Lung (tissue), 12 donors: ENCODE measurements around the gene SEC24A. TPM values are rescaled to one million over a fixed set of nuclear protein-coding genes. Genes with fewer than 3 reads are reported as not detected.
"Not testable (repeated sequence)": the region's sequence is repeated elsewhere in the genome, so short reads cannot be mapped to it uniquely, and the experiment has no call there.

Experiments
- ATAC-seq: fragments of 200-7000 bp; cut with Tn5 transposase; one replicate; pipeline ENCODE4 v1.9.1; 2020; ENCODE audit warnings: moderate number of reproducible peaks; ENCODE audit not compliant: insufficient read depth, low FRiP score
- DNase-seq, 3 donors: peaks; one replicate each; pipeline ENCODE4 v3.0.0-alpha.2; 2013 to 2017
- H3K27ac ChIP-seq, 2 donors: one replicate each; pipeline ENCODE4 v1.5.1; 2013; ENCODE audit warnings: mild to moderate bottlenecking in 2 of 2, moderate library complexity in 2 of 2, control low read depth in 1 of 2, inconsistent platforms in 1 of 2, low read depth in 1 of 2, low read length in 1 of 2
- H3K27me3 ChIP-seq, 3 donors: one replicate each; pipeline ENCODE4 v1.5.1; 2013; ENCODE audit warnings: low read length in 2 of 3; ENCODE audit not compliant: control insufficient read depth in 3 of 3, insufficient read depth in 3 of 3
- H3K36me3 ChIP-seq, 4 donors: one replicate each; pipeline ENCODE4 v1.5.1; 2013; ENCODE audit warnings: low read length in 4 of 4, mild to moderate bottlenecking in 1 of 4, moderate library complexity in 1 of 4; ENCODE audit not compliant: control insufficient read depth in 4 of 4, insufficient read depth in 4 of 4
- H3K4me1 ChIP-seq, 5 donors: one replicate each; pipeline ENCODE4 v1.5.1; 2013; ENCODE audit warnings: low read length in 5 of 5, mild to moderate bottlenecking in 2 of 5, moderate library complexity in 1 of 5; ENCODE audit not compliant: control insufficient read depth in 5 of 5, insufficient read depth in 5 of 5
- H3K4me3 ChIP-seq: one replicate; pipeline ENCODE4 v1.5.1; 2013; ENCODE audit warnings: mild to moderate bottlenecking, control low read depth, moderate library complexity
- H3K9ac ChIP-seq, 2 donors: one replicate each; pipeline ENCODE4 v1.5.1; 2013; ENCODE audit warnings: low read length in 2 of 2, control low read depth in 1 of 2; ENCODE audit not compliant: insufficient read depth in 1 of 2
- H3K9me3 ChIP-seq, 4 donors: one replicate each; pipeline ENCODE4 v1.5.1; 2013; ENCODE audit warnings: low read length in 3 of 4, mild to moderate bottlenecking in 1 of 4, moderate library complexity in 1 of 4; ENCODE audit not compliant: control insufficient read depth in 4 of 4, insufficient read depth in 3 of 4
- WGBS, 2 donors: extraction: QIAGEN DNeasy Blood & Tissue Kit; methylation state at CpG; one replicate each; pipeline ENCODE4 v1.1.7; 2013; 5-methylcytosine and 5-hydroxymethylcytosine counted together
- polyA plus RNA-seq, 2 donors: library from polyadenylated mRNA; stranded (reverse); fragments of 200-250 nt; gene quantifications; one replicate each; pipeline ENCODE4 v1.2.1, GENCODE V29; 2013
- total RNA-seq, 2 donors: library from RNA; depleted of rRNA in 1 of 2; stranded (reverse); fragments of >200 nt in 1 of 2; gene quantifications; one replicate each; pipeline ENCODE4 v1.2.1, GENCODE V29; 2014 to 2021
- TF ChIP-seq, protein P1 (sequence below): IDR thresholded peaks from 2 replicates; pipeline ENCODE4 v1.5.1; 2012; ENCODE audit warnings: mild to moderate bottlenecking; ENCODE audit errors: control extremely low read depth, extremely low read depth
- donor health status: control.
- donor health status: control.
- donor health status: Bipolar disorder and iron deficiency.
- donor health status: healthy.
- donor health status: DM: yes; HTN: yes; CAD: no.

Gene SEC24A
- total and polyA plus RNA-seq, 4 donors = 3.3 to 23.8 (median 14.8) TPM

DNA sequence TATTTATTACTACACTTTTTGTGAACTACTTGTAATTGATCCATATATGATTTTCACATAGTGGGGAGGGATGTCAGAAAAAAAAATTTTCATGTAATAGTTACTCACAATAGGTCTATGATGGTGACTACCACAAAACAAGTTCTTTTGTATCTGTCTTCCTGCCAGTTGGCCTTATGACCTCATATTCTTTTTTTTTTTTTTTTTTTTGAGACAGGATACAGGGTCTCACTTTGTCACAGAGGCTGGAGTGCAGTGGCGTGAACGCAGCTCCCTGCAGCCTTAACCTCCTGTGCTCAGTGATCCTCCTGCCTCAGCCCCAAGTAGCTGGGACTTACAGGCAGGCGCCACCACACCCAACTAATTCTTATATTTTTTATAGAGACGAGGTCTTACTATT is 10.9 kb downstream of the SEC24A start:
- 92 to 93% methylated on average over 4 of the region's 4 CpGs for WGBS, 2 donors
- TF ChIP-seq, protein P1, sequence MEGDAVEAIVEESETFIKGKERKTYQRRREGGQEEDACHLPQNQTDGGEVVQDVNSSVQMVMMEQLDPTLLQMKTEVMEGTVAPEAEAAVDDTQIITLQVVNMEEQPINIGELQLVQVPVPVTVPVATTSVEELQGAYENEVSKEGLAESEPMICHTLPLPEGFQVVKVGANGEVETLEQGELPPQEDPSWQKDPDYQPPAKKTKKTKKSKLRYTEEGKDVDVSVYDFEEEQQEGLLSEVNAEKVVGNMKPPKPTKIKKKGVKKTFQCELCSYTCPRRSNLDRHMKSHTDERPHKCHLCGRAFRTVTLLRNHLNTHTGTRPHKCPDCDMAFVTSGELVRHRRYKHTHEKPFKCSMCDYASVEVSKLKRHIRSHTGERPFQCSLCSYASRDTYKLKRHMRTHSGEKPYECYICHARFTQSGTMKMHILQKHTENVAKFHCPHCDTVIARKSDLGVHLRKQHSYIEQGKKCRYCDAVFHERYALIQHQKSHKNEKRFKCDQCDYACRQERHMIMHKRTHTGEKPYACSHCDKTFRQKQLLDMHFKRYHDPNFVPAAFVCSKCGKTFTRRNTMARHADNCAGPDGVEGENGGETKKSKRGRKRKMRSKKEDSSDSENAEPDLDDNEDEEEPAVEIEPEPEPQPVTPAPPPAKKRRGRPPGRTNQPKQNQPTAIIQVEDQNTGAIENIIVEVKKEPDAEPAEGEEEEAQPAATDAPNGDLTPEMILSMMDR = no peak
- ATAC-seq (no peak), DNase-seq (peak in 1 of 3 donors; percentile 4)
- Histone ChIP-seq H3K9me3 (no peaks in the 10 kb centered on the region), H3K27ac (no peak overlapping the region), H3K27me3 (no peaks in the 10 kb centered on the region), H3K9ac (no peak overlapping the region), H3K4me3 (no peak overlapping the region), H3K36me3 (peaks cover 0 to 15% (median 11%) of the 10 kb centered on the region in 4 donors), H3K4me1 (no peaks in the 10 kb centered on the region)

DNA sequence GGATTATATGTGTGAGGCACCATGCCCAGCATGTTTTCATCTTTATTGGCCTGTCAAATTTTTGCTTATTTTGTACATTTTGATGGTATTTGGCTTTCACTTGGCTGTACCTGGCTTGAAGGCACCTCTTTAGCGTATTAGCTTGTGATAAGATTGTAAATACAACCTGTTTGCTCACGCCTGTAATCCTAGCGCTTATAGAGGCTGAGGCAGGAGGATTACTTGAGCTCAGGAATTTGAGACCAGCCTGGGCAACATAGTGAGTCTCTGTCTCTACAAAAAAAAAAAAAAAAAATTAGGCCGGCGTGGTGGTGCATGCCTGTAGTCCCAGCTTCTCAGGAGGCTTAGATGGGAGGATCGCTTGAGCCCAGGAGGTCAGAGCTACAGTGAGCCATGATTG is 11.3 kb downstream of the SEC24A start:
- no peaks in the 10 kb centered on the region for H3K9me3 ChIP-seq
- DNase-seq (no peak), ATAC-seq (no peak)
- H3K9ac ChIP-seq = no peak overlapping the region
- H3K36me3 ChIP-seq = peaks cover 0 to 13% (median 11%) of the 10 kb centered on the region in 4 donors
- H3K4me1 ChIP-seq = no peaks in the 10 kb centered on the region
- 98% methylated on average over 6 of the region's 6 CpGs for WGBS, 2 donors
- no peak overlapping the region for H3K4me3 ChIP-seq
- TF ChIP-seq, protein P1 = no peak
- no peaks in the 10 kb centered on the region for H3K27me3 ChIP-seq
- H3K27ac ChIP-seq = no peak overlapping the region

DNA sequence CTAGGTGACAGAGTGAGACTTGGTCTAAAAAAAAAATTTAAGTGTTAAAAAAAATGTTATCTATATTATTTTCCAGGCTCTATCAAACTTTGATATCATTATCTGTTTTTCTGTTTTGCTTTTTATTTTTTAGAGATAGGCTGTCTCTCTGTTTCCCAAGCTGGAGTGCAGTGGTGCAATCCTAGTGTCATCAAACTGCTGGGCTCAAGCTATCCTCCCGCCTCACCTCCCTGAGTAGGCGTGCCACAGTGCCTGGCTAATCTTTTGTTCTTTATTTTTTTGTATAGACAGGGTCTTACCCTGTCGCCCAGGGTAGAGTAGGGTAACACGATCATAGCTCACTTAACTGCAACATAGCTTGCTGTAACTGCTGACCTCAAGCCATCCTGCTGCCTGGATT is 14.4 kb downstream of the SEC24A start:
- Histone ChIP-seq H3K27me3 (no peaks in the 10 kb centered on the region), H3K9me3 (no peaks in the 10 kb centered on the region), H3K27ac (no peak overlapping the region), H3K4me1 (no peaks in the 10 kb centered on the region), H3K9ac (no peak overlapping the region), H3K4me3 (no peak overlapping the region), H3K36me3 (peaks cover 0 to 14% (median 13%) of the 10 kb centered on the region in 4 donors)
- no peak for DNase-seq
- TF ChIP-seq, protein P1 = no peak
- WGBS, 2 donors = 94 to 95% methylated on average over 4 of the region's 4 CpGs
- no peak for ATAC-seq

DNA sequence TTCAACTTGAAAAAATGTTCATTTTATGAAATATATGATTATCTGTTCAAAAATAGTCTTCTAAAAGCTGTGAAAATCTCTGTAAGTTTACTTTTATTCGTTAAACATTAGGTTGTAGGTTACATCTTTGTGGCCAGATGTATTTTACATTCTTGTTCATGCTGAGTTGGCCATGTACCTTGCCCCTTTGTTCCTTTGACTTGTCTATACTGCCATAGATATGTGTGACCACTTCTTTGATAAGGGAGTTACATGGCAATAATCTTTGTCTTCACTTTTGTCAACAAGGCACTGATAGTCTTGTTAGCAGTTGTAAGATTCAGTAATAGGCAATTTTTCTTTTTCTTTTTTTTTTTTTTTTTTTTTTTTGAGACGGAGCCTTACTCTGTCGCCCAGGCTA is 15.9 kb downstream of the SEC24A start:
- Histone ChIP-seq H3K9ac (no peak overlapping the region), H3K9me3 (no peaks in the 10 kb centered on the region), H3K4me3 (no peak overlapping the region), H3K36me3 (peaks cover 0 to 15% (median 13%) of the 10 kb centered on the region in 4 donors), H3K27me3 (no peaks in the 10 kb centered on the region), H3K27ac (no peak overlapping the region), H3K4me1 (no peaks in the 10 kb centered on the region)
- ATAC-seq (no peak), DNase-seq (no peak)
- TF ChIP-seq, protein P1 = no peak
- 83 to 97% methylated on average over 1 to 3 of the region's 3 CpGs for WGBS, 2 donors

DNA sequence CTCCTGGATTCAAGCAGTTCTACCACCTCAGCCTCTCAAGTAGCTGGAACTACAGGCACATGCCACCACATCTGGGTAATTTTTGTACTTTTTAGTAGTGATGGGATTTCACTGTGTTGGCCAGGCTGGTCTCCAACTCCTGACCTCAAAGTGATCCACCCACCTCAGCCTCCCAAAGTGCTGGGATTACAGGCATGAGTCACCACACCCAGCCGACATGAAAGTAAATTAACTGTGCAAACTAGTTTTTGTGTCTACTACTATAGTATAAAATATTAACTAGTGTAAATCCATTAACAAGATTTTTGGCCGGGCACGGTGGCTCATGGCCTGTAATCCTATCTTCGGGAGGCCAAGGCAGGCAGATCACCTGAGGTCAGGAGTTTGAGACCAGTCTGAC is 25.0 kb downstream of the SEC24A start:
- not testable (repeated sequence) for H3K27ac ChIP-seq, H3K27me3 ChIP-seq, DNase-seq, ATAC-seq, H3K9me3 ChIP-seq, H3K4me1 ChIP-seq, H3K9ac ChIP-seq, H3K4me3 ChIP-seq
- peaks cover 13 to 43% (median 32%) of the 10 kb centered on the region in 4 donors for H3K36me3 ChIP-seq
- 96% methylated on average over 4 of the region's 4 CpGs for WGBS, 2 donors
